ENCODE results near the gene ING2. TPM values are rescaled to one million over a fixed set of nuclear protein-coding genes. Genes with fewer than 3 reads are reported as not detected.

ING2 gene
- total and polyA plus RNA-seq, 3 experiments from 2014 or later = 10.7 to 19.7 (median 11.2) TPM

- Mint-ChIP-seq H3K9me3 (peaks cover 0 to 3% (median 0%) of the 10 kb centered on the region in 5 donors), H3K27me3 (peaks cover 8 to 22% of the 10 kb centered on the region in 2 donors), H3K4me3 (no peak overlapping the region), H3K4me1 (no peaks in the 10 kb centered on the region), H3K27ac (peak overlapping the region in 2 of 8 donors; percentile 50 to 55), H3K36me3 (no peaks in the 10 kb centered on the region)
- Histone ChIP-seq H3K36me3 (ENCODE audit: insufficient read depth, low read length) (no peaks in the 10 kb centered on the region), H3K4me1 (ENCODE audit: insufficient read depth, low read length) (no peaks in the 10 kb centered on the region), H3K9me3 (ENCODE audit: low read length) (no peaks in the 10 kb centered on the region), H3K27ac (ENCODE audit: low read depth, low read length) (no peak overlapping the region), H3K4me3 (ENCODE audit: low read length) (no peak overlapping the region), H3K27me3 (ENCODE audit: insufficient read depth, low read length, poor library complexity, severe bottlenecking) (no peaks in the 10 kb centered on the region)
- ChIA-PET POLR2A (no interaction called here), CTCF (no interaction called here)
- DNase-seq = no peak
Observed at GRCh38 chr4:183553601-183554345, 48.9 kb downstream of the ING2 start.

GRCh38 chr4:183554346-183554686, 49.5 kb downstream of the ING2 start:
- Histone ChIP-seq H3K4me1 (ENCODE audit: insufficient read depth, low read length) (no peaks in the 10 kb centered on the region), H3K36me3 (ENCODE audit: insufficient read depth, low read length) (no peaks in the 10 kb centered on the region), H3K27me3 (ENCODE audit: insufficient read depth, low read length, poor library complexity, severe bottlenecking) (no peaks in the 10 kb centered on the region), H3K9me3 (ENCODE audit: low read length) (no peaks in the 10 kb centered on the region), H3K27ac (ENCODE audit: low read depth, low read length) (no peak overlapping the region), H3K4me3 (ENCODE audit: low read length) (no peak overlapping the region)
- H3K36me3 Mint-ChIP-seq = no peaks in the 10 kb centered on the region
- peaks cover 4 to 22% of the 10 kb centered on the region in 2 donors for H3K27me3 Mint-ChIP-seq
- no peak for DNase-seq
- no peaks in the 10 kb centered on the region for H3K9me3 Mint-ChIP-seq
- H3K27ac Mint-ChIP-seq = peak overlapping the region in 2 of 8 donors; percentile 55
- POLR2A ChIA-PET = no interaction called here
- CTCF ChIA-PET = no interaction called here
- H3K4me1 Mint-ChIP-seq = no peaks in the 10 kb centered on the region
- no peak overlapping the region for H3K4me3 Mint-ChIP-seq

DNA sequence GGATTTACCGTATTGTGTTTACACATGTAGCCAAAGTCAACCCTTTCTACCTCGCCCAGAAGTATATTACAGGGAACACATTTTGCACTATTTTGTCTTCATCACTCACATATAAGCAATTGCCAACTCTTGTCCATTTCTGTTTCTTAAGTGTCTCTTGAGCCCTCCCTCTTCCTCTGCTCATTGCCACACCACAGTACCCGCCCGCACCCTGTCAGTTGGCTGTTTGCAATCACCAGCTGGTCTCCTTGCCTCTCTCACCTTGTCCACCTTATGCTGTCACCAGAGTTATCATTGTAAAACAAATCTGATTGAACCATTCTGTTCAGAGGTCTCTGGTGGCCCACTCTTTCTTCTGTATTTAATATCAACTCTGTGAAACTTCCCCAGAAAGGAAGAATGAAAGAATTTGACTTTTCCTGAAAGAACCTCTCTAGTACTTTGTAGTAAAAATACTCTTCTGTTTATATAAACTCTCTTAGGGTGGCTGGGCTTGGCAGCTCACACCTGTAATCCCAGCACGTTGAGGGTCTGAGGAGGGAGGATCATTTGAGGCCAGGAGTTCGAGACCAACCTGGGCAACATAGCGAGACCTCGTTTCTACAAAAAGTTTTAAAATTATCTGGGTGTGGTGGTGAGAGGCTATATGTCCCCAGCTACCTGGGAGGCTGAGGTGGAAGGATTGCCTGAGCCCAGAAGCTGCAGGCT, 50.2 kb downstream of the ING2 start:
- no peaks in the 10 kb centered on the region for H3K9me3 Mint-ChIP-seq
- CTCF ChIA-PET = no interaction called here
- no peak overlapping the region for H3K27ac ChIP-seq (ENCODE audit: low read depth, low read length)
- no peaks in the 10 kb centered on the region for H3K4me1 ChIP-seq (ENCODE audit: insufficient read depth, low read length)
- no peaks in the 10 kb centered on the region for H3K36me3 ChIP-seq (ENCODE audit: insufficient read depth, low read length)
- H3K27me3 Mint-ChIP-seq = peaks cover 6 to 17% of the 10 kb centered on the region in 2 donors
- H3K4me3 Mint-ChIP-seq = no peak overlapping the region
- no peaks in the 10 kb centered on the region for H3K9me3 ChIP-seq (ENCODE audit: low read length)
- no peak overlapping the region for H3K4me3 ChIP-seq (ENCODE audit: low read length)
- H3K36me3 Mint-ChIP-seq = no peaks in the 10 kb centered on the region
- peak overlapping the region in 1 of 8 donors; percentile 55 for H3K27ac Mint-ChIP-seq
- POLR2A ChIA-PET = no interaction called here
- no peaks in the 10 kb centered on the region for H3K27me3 ChIP-seq (ENCODE audit: insufficient read depth, low read length, poor library complexity, severe bottlenecking)
- H3K4me1 Mint-ChIP-seq = no peaks in the 10 kb centered on the region
- DNase-seq = no peak

DNA sequence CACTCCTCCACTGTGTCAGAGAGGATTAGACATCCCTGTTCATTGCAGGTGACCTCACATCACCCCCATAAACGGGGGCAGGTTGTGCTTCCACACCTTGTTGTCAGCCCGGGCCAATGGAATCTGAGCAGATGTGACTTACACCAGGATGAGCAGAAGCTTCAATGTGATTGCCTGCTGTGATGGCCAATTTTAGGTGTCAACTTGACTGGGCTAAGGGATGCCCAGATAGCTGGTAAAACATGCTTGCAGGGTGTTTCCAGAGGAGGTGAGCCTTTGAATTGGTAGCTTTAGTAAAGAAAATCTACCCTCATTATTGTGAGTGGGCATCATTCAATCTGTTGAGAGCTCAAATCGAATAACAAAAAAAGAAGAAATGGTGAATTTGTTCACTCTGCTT, 52.1 kb downstream of the ING2 start:
- H3K4me3 Mint-ChIP-seq = no peak overlapping the region
- H3K4me1 Mint-ChIP-seq = no peaks in the 10 kb centered on the region
- DNase-seq = no peak
- no peaks in the 10 kb centered on the region for H3K27me3 ChIP-seq (ENCODE audit: insufficient read depth, low read length, poor library complexity, severe bottlenecking)
- no peaks in the 10 kb centered on the region for H3K36me3 Mint-ChIP-seq
- H3K4me1 ChIP-seq (ENCODE audit: insufficient read depth, low read length) = no peaks in the 10 kb centered on the region
- POLR2A ChIA-PET = no interaction called here
- no peaks in the 10 kb centered on the region for H3K36me3 ChIP-seq (ENCODE audit: insufficient read depth, low read length)
- H3K9me3 ChIP-seq (ENCODE audit: low read length) = no peaks in the 10 kb centered on the region
- no peak overlapping the region for H3K4me3 ChIP-seq (ENCODE audit: low read length)
- CTCF ChIA-PET = interaction anchor here (0.6 kb wide), 1 partner anchor 27 kb away, joined by 3 read pairs; no protein-coding TSS in a partner anchor
- H3K9me3 Mint-ChIP-seq = no peaks in the 10 kb centered on the region
- peaks cover 6 to 14% of the 10 kb centered on the region in 2 donors for H3K27me3 Mint-ChIP-seq
- no peak overlapping the region for H3K27ac ChIP-seq (ENCODE audit: low read depth, low read length)
- H3K27ac Mint-ChIP-seq = no peak overlapping the region

DNA sequence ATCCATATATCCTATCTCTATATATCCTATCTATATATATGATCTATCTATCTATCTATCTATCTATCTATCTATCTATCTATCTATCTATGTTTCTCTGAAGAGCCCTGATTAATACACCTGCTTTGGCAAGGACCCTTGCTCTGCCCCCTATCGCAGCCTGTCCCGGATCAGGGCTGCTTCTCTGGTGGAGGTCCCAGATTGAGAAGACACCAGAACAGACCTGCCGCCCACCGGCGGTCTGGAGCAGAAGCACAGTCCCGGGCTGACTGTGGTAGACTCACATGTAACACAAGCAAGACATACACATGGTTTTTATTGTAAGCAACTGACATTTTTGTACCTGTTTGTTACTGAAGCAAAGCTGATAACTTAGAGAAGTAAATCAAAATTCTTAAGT, 52.8 kb downstream of the ING2 start:
- Histone ChIP-seq H3K36me3 (ENCODE audit: insufficient read depth, low read length) (no peaks in the 10 kb centered on the region), H3K9me3 (ENCODE audit: low read length) (no peaks in the 10 kb centered on the region), H3K27me3 (ENCODE audit: insufficient read depth, low read length, poor library complexity, severe bottlenecking) (no peaks in the 10 kb centered on the region), H3K4me1 (ENCODE audit: insufficient read depth, low read length) (no peaks in the 10 kb centered on the region), H3K4me3 (ENCODE audit: low read length) (no peak overlapping the region), H3K27ac (ENCODE audit: low read depth, low read length) (no peak overlapping the region)
- H3K4me1 Mint-ChIP-seq = no peaks in the 10 kb centered on the region
- POLR2A ChIA-PET = no interaction called here
- CTCF ChIA-PET = no interaction called here
- H3K27me3 Mint-ChIP-seq = peaks cover 7 to 17% of the 10 kb centered on the region in 2 donors
- H3K4me3 Mint-ChIP-seq = no peak overlapping the region
- DNase-seq = no peak
- H3K36me3 Mint-ChIP-seq = no peaks in the 10 kb centered on the region
- no peak overlapping the region for H3K27ac Mint-ChIP-seq
- H3K9me3 Mint-ChIP-seq = no peaks in the 10 kb centered on the region

DNA sequence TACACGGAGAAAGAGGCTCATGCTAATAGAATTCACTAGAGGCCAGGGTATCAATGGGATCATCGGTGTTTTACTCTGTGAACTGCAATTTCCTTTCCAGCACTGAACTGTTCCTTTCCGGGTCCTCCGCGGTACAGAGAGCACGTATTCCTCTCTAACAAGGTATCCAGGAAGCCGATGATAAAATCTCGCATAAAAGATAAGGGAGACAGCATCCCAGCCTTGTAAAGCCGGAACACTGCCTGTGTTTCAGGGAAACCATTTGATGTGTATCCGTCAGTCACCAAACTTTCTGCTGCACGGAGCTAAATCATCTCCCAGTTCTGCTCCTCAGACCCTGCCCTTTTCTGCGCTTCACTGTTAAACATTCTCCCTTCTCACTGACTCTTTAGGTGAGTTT, 54.0 kb downstream of the ING2 start:
- Histone ChIP-seq H3K36me3 (ENCODE audit: insufficient read depth, low read length) (no peaks in the 10 kb centered on the region), H3K9me3 (ENCODE audit: low read length) (no peaks in the 10 kb centered on the region), H3K27me3 (ENCODE audit: insufficient read depth, low read length, poor library complexity, severe bottlenecking) (no peaks in the 10 kb centered on the region), H3K27ac (ENCODE audit: low read depth, low read length) (no peak overlapping the region), H3K4me3 (ENCODE audit: low read length) (no peak overlapping the region), H3K4me1 (ENCODE audit: insufficient read depth, low read length) (no peaks in the 10 kb centered on the region)
- ChIA-PET POLR2A (no interaction called here), CTCF (no interaction called here)
- Mint-ChIP-seq H3K27me3 (peaks cover 7 to 17% of the 10 kb centered on the region in 2 donors), H3K27ac (no peak overlapping the region), H3K36me3 (no peaks in the 10 kb centered on the region), H3K4me1 (no peaks in the 10 kb centered on the region), H3K9me3 (no peaks in the 10 kb centered on the region), H3K4me3 (no peak overlapping the region)
- DNase-seq = no peak

- H3K27me3 ChIP-seq (ENCODE audit: insufficient read depth, low read length, poor library complexity, severe bottlenecking) = no peaks in the 10 kb centered on the region
- H3K9me3 ChIP-seq (ENCODE audit: low read length) = no peaks in the 10 kb centered on the region
- peaks cover 15 to 27% of the 10 kb centered on the region in 2 donors for H3K27me3 Mint-ChIP-seq
- H3K4me1 Mint-ChIP-seq = peaks cover 0 to 5% (median 0%) of the 10 kb centered on the region in 3 donors
- ChIA-PET POLR2A (no interaction called here), CTCF (interaction anchor here (0.7 kb wide), 1 partner anchor 1392 kb away, joined by 3 read pairs; no protein-coding TSS in a partner anchor)
- no peaks in the 10 kb centered on the region for H3K4me1 ChIP-seq (ENCODE audit: insufficient read depth, low read length)
- no peak overlapping the region for H3K4me3 Mint-ChIP-seq
- no peak overlapping the region for H3K27ac Mint-ChIP-seq
- no peak overlapping the region for H3K27ac ChIP-seq (ENCODE audit: low read depth, low read length)
- H3K9me3 Mint-ChIP-seq = no peaks in the 10 kb centered on the region
- H3K4me3 ChIP-seq (ENCODE audit: low read length) = no peak overlapping the region
- no peaks in the 10 kb centered on the region for H3K36me3 Mint-ChIP-seq
- no peak for DNase-seq
- no peaks in the 10 kb centered on the region for H3K36me3 ChIP-seq (ENCODE audit: insufficient read depth, low read length)
Observed at GRCh38 chr4:183561905-183562304, 57.0 kb downstream of the ING2 start.
